K562 (cell line): Measurements from ENCODE around the gene SP2. TPM values are rescaled to one million over a fixed set of nuclear protein-coding genes. Genes with fewer than 3 reads are reported as not detected.

ENCODE experiments used
- ATAC-seq: fragments of 200-7000 bp; cut with Tn5 transposase; 3 replicates; pipeline ENCODE4 v1.9.1; 2020; ENCODE audit warnings: moderate library complexity
- BruUV-seq: library from RNA; stranded (reverse); fragments of 400-500 nt; replicated peaks from 2 replicates; lab custom pipeline; 2021; lab: Mats Ljungman, UMichigan
- CTCF ChIA-PET: fragments of 300-600 bp; formaldehyde crosslinking; extraction: SDS; loops from one replicate; lab custom pipeline; 2021; ENCODE audit warnings: low intra/inter-chr PET ratio; lab: Yijun Ruan, JAX
- POLR2A ChIA-PET: fragments of 300-600, 350-650 bp; sonication (Branson Sonifier 250); formaldehyde crosslinking; extraction: SDS; loops from one replicate; lab custom pipeline; 2021; ENCODE audit warnings: antibody characterized with exemption, inconsistent platforms; lab: Yijun Ruan, JAX
- DNase-seq, 4 experiments: peaks; one replicate each; pipeline versions ENCODE4 v3.0.0 to v3.0.0-alpha.2; 2011 to 2018; ENCODE audit warnings: low spot score in 3 of 4, mixed read lengths in 3 of 4; ENCODE audit errors: extremely low read depth in 1 of 4
- FAIRE-seq: peaks from 2 replicates; lab custom pipeline; 2011; peaks lifted over from hg19 to GRCh38; lab: Jason Lieb, UNC
- H2AFZ ChIP-seq: 2 replicates; pipeline ENCODE4 v1.6.0; 2011; ENCODE audit warnings: low read depth, low read length, control low read depth, inconsistent platforms
- H3K27ac ChIP-seq: fragments of 200-600 bp; 3 replicates; pipeline ENCODE4 v1.8.0; 2011; ENCODE audit warnings: low read depth, mild to moderate bottlenecking, control low read depth, inconsistent platforms, low read length, moderate library complexity, mixed read lengths; ENCODE audit errors: extremely low read depth
- H3K27me3 ChIP-seq, 2 experiments: fragments of 300-600 bp in 1 of 2; 2 replicates in 1 of 2; 3 replicates in 1 of 2; pipeline versions ENCODE4 v1.6.0 to v1.8.0; 2011; ENCODE audit warnings: inconsistent platforms in 2 of 2, low read length in 2 of 2, mild to moderate bottlenecking in 1 of 2, mixed read lengths in 1 of 2, moderate library complexity in 1 of 2; ENCODE audit not compliant: control insufficient read depth in 2 of 2, insufficient read depth in 2 of 2
- H3K36me3 ChIP-seq: fragments of 300-600 bp; 3 replicates; pipeline ENCODE4 v1.8.0; 2011; ENCODE audit warnings: mild to moderate bottlenecking, low read length, inconsistent platforms; ENCODE audit not compliant: control insufficient read depth, insufficient read depth
- H3K4me1 ChIP-seq, 2 experiments: fragments of 200-600 bp in 1 of 2; replicated peaks in 1 of 2; 2 replicates in 1 of 2; 3 replicates in 1 of 2; pipeline versions ENCODE4 v1.5.1 to v1.8.0; 2011; ENCODE audit warnings: inconsistent platforms in 2 of 2, low read length in 2 of 2, mild to moderate bottlenecking in 1 of 2, mixed read lengths in 1 of 2, moderate library complexity in 1 of 2; ENCODE audit not compliant: control insufficient read depth in 2 of 2, insufficient read depth in 2 of 2
- H3K4me2 ChIP-seq: 2 replicates; pipeline ENCODE4 v1.6.1; 2011; ENCODE audit warnings: low read length, control low read depth, inconsistent platforms, mixed read lengths; ENCODE audit not compliant: insufficient read depth
- H3K4me3 ChIP-seq: fragments of 200-600 bp; sonication (generic), shearing (Covaris generic); 2 replicates; pipeline ENCODE4 v1.5.1; 2016; ENCODE audit warnings: control low read depth, inconsistent platforms
- H3K79me2 ChIP-seq: fragments of 200-600 bp; 3 replicates; pipeline ENCODE4 v1.8.0; 2011; ENCODE audit warnings: low read length, inconsistent platforms; ENCODE audit not compliant: control insufficient read depth, insufficient read depth
- H3K9ac ChIP-seq, 2 experiments: 2 replicates each; pipeline versions ENCODE4 v1.6.0 to v1.6.1; 2011; ENCODE audit warnings: low read depth in 2 of 2, low read length in 2 of 2, control low read depth in 1 of 2, inconsistent platforms in 1 of 2, mild to moderate bottlenecking in 1 of 2, mixed read lengths in 1 of 2; ENCODE audit not compliant: insufficient read depth in 1 of 2
- H3K9me1 ChIP-seq: one replicate; pipeline ENCODE4 v1.6.0; 2011; ENCODE audit warnings: inconsistent platforms, mild to moderate bottlenecking, low read length, moderate library complexity; ENCODE audit not compliant: control insufficient read depth, insufficient read depth
- H3K9me3 ChIP-seq: replicated peaks from 2 replicates; pipeline ENCODE4 v1.5.1; 2011; ENCODE audit warnings: low read depth, low read length, inconsistent platforms; ENCODE audit not compliant: control insufficient read depth, insufficient read depth
- H4K20me1 ChIP-seq: replicated peaks from 2 replicates; pipeline ENCODE4 v1.6.1; 2011; ENCODE audit warnings: low read length, inconsistent platforms, mixed read lengths; ENCODE audit not compliant: control insufficient read depth, insufficient read depth
- CBX8 ChIP-seq: fragments of 200-600 bp; sonication (generic); IDR thresholded peaks from 2 replicates; pipeline ENCODE4 v1.6.1; 2012; ENCODE audit warnings: borderline replicate concordance, mixed run types, low read depth, mild to moderate bottlenecking, moderate library complexity, mixed read lengths, low read length, control low read depth, inconsistent platforms; ENCODE audit not compliant: poor library complexity, severe bottlenecking; ENCODE audit errors: extremely low read depth
- LEF1 ChIP-seq: fragments of 450-650 bp; IDR thresholded peaks from 2 replicates; pipeline ENCODE4 v1.6.1; 2016; ENCODE audit warnings: mild to moderate bottlenecking
- NFIC ChIP-seq: fragments of 450-650 bp; IDR thresholded peaks from 2 replicates; pipeline ENCODE4 v1.6.1; 2017; ENCODE audit warnings: mild to moderate bottlenecking, inconsistent platforms
- ZC3H8 ChIP-seq: fragments of 450-650 bp; IDR thresholded peaks from 2 replicates; pipeline ENCODE4 v1.6.1; 2017
- ZNF444 ChIP-seq: fragments of 250-450 bp; sonication (Bioruptor Pico); IDR thresholded peaks from 2 replicates; pipeline ENCODE4 v1.4.0; 2020; ENCODE audit warnings: mild to moderate bottlenecking, moderate library complexity
- ZNF592 ChIP-seq: fragments of 450-650 bp; IDR thresholded peaks from 2 replicates; pipeline ENCODE4 v1.6.1; 2017; ENCODE audit warnings: antibody characterized with exemption, mild to moderate bottlenecking
- WGBS: fragments of 100-300 bp; shearing (Covaris generic); methylation state at CpG from one replicate; pipeline ENCODE4 v1.1.6; 2016; ENCODE audit warnings: low coverage, mixed read lengths; ENCODE audit not compliant: insufficient coverage; ENCODE audit errors: missing lambda C conversion rate; 5-methylcytosine and 5-hydroxymethylcytosine counted together
- in situ Hi-C: fragments of 300-500 bp; cut with MboI; formaldehyde crosslinking; loops from 4 replicates; pipeline ENCODE4 v1.15.0; 2018; ENCODE audit warnings: inconsistent platforms, mixed read lengths
- intact Hi-C: fragments of 100-400 bp; cut with micrococcal nuclease; formaldehyde crosslinking; loops from 2 replicates; pipeline ENCODE4 v1.14.2; 2022
- polyA plus RNA-seq, 8 experiments: library from polyadenylated mRNA; depleted of rRNA in 4 of 8; stranded (reverse) in 5 of 8; unstranded in 3 of 8; fragments of >200 nt; fragmentation: Nextera tagmentation in 2 of 8; fragmentation: Illumina TruSeq in 1 of 8; extraction: Ambion mirVana in 2 of 8; extraction: Trizol in 1 of 8; gene quantifications; 2 replicates each; pipeline versions ENCODE4 v1.2.1 to v1.2.3, GENCODE V29; 2011 to 2014; ENCODE audit warnings: inconsistent platforms in 1 of 8, missing spikeins in 1 of 8
- total RNA-seq, 7 experiments: library from RNA; depleted of rRNA in 6 of 7; stranded (reverse); fragments of >200 nt in 6 of 7; fragmentation: Illumina TruSeq in 2 of 7; extraction: Trizol in 2 of 7; gene quantifications; 2 replicates each; pipeline versions ENCODE4 v1.2.1 to v1.2.3, GENCODE V29; 2011 to 2021; ENCODE audit warnings: low replicate concordance in 1 of 7

The SP2 gene
- total and polyA plus RNA-seq, 9 of the 15 experiments (the other 6 are each of a cell fraction or from before 2014, with no cell fraction given): 0.77 to 22.3 (median 2.3) TPM

- in situ Hi-C loops (no loop called here), intact Hi-C loops (no loop called here)
- POLR2A ChIA-PET: interaction anchor here (0.6 to 3.1 kb wide), 6 partner anchors 10 to 129 kb away, joined by 3 to 14 read pairs (median 3); partner anchors contain the start of genes LRRC46 and MRPL10
Observed at GRCh38 chr17:47959825-47960655, 64.0 kb downstream of the SP2 start.

More at GRCh38 chr17:47959825-47960655, 64.0 kb downstream of the SP2 start:
- H3K27me3 ChIP-seq: no peaks in the 10 kb centered on the region; a peak in 1 of 5 replicates
- peak overlapping the region in 1 of 2 experiments; percentile 50; a peak in 2 of 4 replicates for H3K9ac ChIP-seq
- no peak overlapping the region for H3K4me2 ChIP-seq
- TF ChIP-seq NFIC: no peak
- no peak for TF ChIP-seq ZNF592
- no peak for TF ChIP-seq LEF1
- TF ChIP-seq ZNF444 (CRISPR knock-in tag): no peak
- TF ChIP-seq ZC3H8: no peak
- TF ChIP-seq CBX8: no peak
- ATAC-seq (peak; percentile 31; the same call in 1 of the 3 replicates), DNase-seq (no peak), FAIRE-seq (no peak)
- BruUV-seq: no TSS peak
- no peaks in the 10 kb centered on the region for H3K79me2 ChIP-seq
- no peaks in the 10 kb centered on the region for H3K9me1 ChIP-seq
- no peaks in the 10 kb centered on the region for H4K20me1 ChIP-seq
- H3K9me3 ChIP-seq: no peaks in the 10 kb centered on the region
- H3K4me1 ChIP-seq: peaks cover 10 to 19% of the 10 kb centered on the region in 2 experiments
- H3K27ac ChIP-seq: no peak overlapping the region
- no peak overlapping the region for H2AFZ ChIP-seq
- H3K36me3 ChIP-seq: no peaks in the 10 kb centered on the region
- H3K4me3 ChIP-seq: no peak overlapping the region
- CTCF ChIA-PET: no interaction called here
- 18% methylated on average over 8 of the region's 8 CpGs for WGBS
